Kidney epithelial cell (primary cell): ENCODE measurements around the gene DDX4. TPM values are rescaled to one million over a fixed set of nuclear protein-coding genes. Genes with fewer than 3 reads are reported as not detected.

Experiments used
- DNase-seq: peaks from one replicate; pipeline ENCODE4 v3.0.0-alpha.2; 2010; ENCODE audit warnings: low read depth
- H3K27me3 ChIP-seq: 2 replicates; pipeline ENCODE4 v1.6.0; 2011; ENCODE audit warnings: low read length; ENCODE audit not compliant: control insufficient read depth, insufficient read depth
- H3K36me3 ChIP-seq: 2 replicates; pipeline ENCODE4 v1.5.1; 2011; ENCODE audit warnings: low read length; ENCODE audit not compliant: control insufficient read depth, insufficient read depth
- H3K4me3 ChIP-seq: 2 replicates; pipeline ENCODE4 v1.5.1; 2011; ENCODE audit warnings: low read depth, mild to moderate bottlenecking, control low read depth, low read length
- CTCF ChIP-seq: IDR thresholded peaks from 2 replicates; pipeline ENCODE4 v1.5.1; 2011; ENCODE audit warnings: mild to moderate bottlenecking, moderate library complexity, low read length, control low read depth, inconsistent platforms; ENCODE audit not compliant: insufficient read depth, poor library complexity, severe bottlenecking
- total RNA-seq: library from RNA; depleted of rRNA; stranded (reverse); fragments of >200 nt; gene quantifications from 2 replicates; pipeline ENCODE4 v1.2.3, GENCODE V29; 2015

The DDX4 gene
- total RNA-seq, 1 donor from 2014 or later: not detected

- no peaks in the 10 kb centered on the region for H3K27me3 ChIP-seq
- DNase-seq: no peak
- TF ChIP-seq CTCF: no peak
- no peak overlapping the region for H3K4me3 ChIP-seq
- H3K36me3 ChIP-seq: no peaks in the 10 kb centered on the region
These were observed 29.1 kb upstream of the DDX4 start for GRCh38 chr5:55708732-55709131.

- Histone ChIP-seq H3K36me3 (no peaks in the 10 kb centered on the region), H3K4me3 (peak overlapping the region; percentile 58), H3K27me3 (no peaks in the 10 kb centered on the region)
- no peak for TF ChIP-seq CTCF
- DNase-seq: no peak
These were observed 26.3 kb upstream of the DDX4 start for GRCh38 chr5:55711507-55712022.

DNA sequence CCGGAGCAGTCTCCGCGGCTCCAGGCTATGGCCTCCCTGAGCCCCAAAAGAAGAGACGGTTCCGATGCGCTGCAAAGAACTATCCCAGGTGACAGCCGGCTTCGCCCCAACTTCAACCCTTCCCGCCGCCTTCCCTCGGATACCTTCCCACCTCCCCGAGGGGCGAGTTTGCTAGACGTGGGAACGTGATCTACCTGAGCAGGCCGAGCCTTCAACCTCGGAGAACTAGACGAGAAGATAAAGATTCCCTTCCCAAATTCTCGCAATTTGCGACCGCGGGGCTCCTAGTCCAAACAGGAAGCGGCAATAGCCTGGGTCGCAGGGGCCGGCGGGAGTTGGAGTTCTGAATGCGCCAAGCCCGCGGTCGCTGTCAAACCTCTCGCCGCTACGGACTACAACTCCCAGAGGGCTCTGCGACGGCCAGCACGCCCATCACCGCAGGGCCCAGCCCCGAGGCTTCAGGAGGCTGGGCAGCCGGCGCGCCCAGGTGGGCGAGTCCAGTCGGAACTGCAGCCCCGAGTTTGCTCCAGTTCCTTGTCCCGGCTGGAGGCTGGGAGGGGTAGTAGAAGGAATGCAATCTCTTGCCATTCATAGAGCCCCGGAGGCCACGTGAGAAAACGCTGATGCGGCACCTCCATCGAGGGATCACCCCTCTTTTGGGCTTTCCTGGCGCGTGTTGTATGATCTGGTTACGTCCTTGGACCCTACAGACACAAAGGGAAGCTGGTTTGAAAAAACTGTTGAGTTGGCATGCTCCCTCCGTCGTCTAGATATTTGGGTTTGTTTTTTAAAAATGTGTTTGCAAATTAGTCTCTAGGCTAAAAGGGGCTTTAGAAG, 25.6 kb upstream of the DDX4 start, which contains the start of gene SLC38A9:
Gene SLC38A9 (minus strand): TSS at position 302 of the 837 bp plus-strand sequence. CDS start 14,366 bp downstream, outside the sequence.
- no peak for TF ChIP-seq CTCF
- DNase-seq: peak; percentile 78
- Histone ChIP-seq H3K36me3 (no peaks in the 10 kb centered on the region), H3K4me3 (peak within 1 kb of the TSS; percentile 58), H3K27me3 (no peaks in the 10 kb centered on the region)

- no peak for DNase-seq
- no peak for TF ChIP-seq CTCF
- Histone ChIP-seq H3K36me3 (no peaks in the 10 kb centered on the region), H3K4me3 (no peak overlapping the region), H3K27me3 (no peaks in the 10 kb centered on the region)
These were observed 24.0 kb upstream of the DDX4 start for GRCh38 chr5:55713871-55714270.

DNA sequence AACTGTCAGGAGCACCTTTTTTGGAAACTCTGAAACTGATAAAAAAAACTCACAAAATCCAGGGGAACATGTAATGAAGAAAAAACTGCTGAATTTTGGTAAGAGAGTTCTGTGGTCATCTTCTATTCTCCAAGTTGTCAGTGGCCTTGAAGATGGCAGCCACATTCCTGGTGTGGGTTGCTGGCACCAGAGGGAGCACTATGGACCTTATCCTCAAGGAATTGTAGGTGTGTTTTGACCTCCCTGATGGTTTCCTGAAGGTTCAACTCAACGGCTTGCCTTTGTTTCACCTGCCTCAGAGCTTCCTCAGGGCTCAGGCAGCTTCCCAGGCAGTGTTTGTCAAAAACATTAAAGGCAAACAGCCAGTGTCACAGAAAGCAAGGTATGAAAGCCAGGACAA, 23.5 kb upstream of the DDX4 start:
- no peak for DNase-seq
- H3K36me3 ChIP-seq: no peaks in the 10 kb centered on the region
- no peak overlapping the region for H3K4me3 ChIP-seq
- no peaks in the 10 kb centered on the region for H3K27me3 ChIP-seq
- TF ChIP-seq CTCF: no peak

DNA sequence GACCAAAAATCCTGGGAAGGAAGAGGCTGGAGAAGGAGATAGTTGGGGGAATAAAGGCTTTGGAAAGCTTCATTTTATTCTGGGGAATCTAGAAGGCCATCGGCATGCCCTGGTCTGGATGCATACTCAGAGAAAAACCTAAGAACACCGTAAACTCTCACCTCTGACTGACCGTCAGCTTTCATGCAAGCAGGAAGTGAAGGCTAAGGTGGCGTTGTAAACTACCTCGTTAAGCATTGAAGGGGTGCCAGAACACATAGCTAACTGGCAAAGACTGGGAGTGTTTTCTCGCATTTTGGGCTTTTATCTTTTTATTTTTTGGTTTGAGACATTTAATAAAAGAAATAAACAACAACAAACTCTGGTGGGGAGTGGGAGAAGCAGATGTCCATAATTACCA, 23.1 kb upstream of the DDX4 start:
- no peak for TF ChIP-seq CTCF
- no peak overlapping the region for H3K4me3 ChIP-seq
- H3K27me3 ChIP-seq: no peaks in the 10 kb centered on the region
- no peak for DNase-seq
- H3K36me3 ChIP-seq: no peaks in the 10 kb centered on the region
